UCSD-AML1 (cell line): Measurements from ENCODE around the gene NSMCE1.

ENCODE experiments used
- DNase-seq: peaks from one replicate; lab custom pipeline; 2025; ENCODE audit not compliant: unreplicated experiment; lab: John Stamatoyannopoulos, UW

NSMCE1 gene

GRCh38 chr16:27268376-27269299 is at the start of gene NSMCE1:
TSS of gene NSMCE1 (minus strand) at chr16:27268772. CDS start at chr16:27257570, 11,202 bp downstream.
- DNase-seq, result peak; percentile 95

DNA sequence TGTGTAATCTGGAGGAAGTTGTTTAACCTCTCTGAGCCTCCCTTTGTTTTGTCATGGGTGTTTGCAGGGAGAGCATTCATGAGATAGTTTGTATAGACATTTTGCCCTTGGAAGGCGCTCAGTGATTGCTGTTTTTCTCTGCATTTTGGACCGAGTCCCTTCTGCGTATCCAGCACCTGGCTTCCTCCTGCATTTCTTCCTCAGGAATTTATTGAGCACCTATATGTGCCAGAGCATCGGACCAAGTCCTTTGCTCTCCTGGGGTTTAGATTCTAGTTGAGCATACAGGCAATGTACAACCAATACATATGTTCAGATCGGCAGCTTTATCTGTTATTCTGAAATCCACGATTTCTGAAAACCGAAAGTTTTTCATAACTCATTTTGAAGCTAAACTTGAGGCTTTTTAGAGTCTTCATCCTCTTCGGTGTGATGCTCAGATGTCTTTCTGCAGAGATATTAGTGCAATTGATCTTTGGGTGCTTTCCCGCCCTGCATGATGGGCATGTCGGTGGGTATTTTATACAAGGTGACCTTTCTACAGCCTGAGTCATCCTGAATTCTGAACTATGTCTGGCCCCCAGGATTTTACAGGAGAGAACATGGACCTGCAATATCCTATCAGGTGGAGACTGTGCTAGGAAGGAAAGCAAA is 49.3 kb upstream of the NSMCE1 start:
- DNase-seq, result no peak

GRCh38 chr16:27317320-27317719 is 48.7 kb upstream of the NSMCE1 start:
- no peak for DNase-seq

DNA sequence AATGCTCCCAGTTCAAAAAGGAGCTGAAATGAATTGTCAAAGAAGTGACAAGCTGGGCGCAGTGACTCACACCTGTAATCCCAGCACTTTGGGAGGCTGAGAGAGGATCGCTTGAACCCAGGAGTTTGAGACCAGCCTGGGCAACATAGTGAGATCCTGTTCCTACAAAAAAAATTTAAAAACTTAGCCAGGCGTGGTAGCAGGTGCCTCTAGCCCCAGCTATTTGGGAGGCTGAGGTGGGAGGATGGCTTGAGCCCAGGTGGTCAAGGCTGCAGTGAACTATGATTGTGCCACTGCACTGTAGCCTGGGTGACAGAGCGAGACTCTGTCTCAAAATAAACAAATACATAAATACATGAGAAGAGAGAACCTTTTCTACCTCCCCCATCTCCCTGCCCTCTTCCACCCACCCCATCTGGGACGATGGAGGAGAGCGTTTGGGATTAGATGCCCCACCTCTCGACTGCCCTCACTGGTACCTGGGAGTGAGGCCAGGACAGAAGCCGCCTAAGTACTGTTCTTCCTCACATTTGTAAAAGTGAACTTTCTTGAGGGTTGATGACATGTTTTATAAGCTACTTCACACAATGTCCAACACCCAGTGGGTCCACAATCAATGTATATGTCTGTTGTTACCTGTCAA is 47.6 kb upstream of the NSMCE1 start:
- DNase-seq, result no peak

DNA sequence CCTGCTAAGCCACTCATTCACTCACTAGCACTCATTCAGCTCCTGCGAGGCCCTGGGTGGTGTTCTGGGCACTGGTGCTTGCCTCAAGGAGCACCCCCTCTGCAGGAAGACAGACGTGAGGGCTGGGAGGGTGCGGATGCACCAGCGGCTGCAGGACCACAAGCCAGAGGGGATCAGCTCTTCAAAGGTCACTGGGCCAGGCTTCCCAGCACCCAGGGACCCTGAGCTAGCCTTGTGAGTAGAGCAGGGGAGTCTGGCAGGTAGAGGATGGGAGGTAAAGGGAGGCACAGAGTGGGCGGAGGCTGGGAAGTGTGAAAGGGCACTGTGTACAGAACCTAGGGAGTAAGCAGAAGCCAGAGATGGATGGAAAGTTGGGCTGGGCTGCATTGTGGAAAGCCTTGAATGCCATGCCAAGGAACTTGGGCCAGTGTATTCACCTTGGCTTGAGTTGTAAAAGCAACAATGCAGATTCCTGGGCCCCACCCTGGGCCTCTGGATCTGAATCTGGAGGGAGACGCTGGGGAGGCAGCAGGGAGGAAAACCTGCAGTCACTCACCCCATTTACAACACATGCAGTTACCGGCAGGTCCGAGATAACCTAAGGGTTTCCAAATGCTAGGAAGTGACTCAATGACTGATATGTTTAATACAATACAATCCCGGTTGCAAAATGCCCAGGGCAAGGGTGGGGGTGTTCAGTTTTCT is 46.9 kb upstream of the NSMCE1 start:
- no peak for DNase-seq

DNA sequence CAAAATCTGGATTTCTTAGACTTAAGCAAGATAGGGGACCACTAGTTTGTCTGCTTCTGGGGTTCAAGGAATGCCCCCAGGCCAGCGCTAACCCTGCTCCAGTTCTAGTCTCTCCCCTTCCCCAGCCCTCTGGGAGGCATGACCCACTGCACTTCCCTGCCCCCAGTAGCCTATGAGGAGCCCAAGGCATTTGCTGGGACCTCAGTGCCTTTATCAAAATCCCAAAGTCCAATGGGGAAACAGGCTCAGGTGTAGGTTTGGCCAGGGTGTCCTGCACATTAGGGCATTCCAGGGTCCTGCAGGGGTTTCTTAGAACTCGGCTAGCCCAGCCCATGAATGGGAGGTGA is 46.4 kb upstream of the NSMCE1 start:
- no peak for DNase-seq

GRCh38 chr16:27314161-27314723 is 45.7 kb upstream of the NSMCE1 start:
- no peak for DNase-seq

DNA sequence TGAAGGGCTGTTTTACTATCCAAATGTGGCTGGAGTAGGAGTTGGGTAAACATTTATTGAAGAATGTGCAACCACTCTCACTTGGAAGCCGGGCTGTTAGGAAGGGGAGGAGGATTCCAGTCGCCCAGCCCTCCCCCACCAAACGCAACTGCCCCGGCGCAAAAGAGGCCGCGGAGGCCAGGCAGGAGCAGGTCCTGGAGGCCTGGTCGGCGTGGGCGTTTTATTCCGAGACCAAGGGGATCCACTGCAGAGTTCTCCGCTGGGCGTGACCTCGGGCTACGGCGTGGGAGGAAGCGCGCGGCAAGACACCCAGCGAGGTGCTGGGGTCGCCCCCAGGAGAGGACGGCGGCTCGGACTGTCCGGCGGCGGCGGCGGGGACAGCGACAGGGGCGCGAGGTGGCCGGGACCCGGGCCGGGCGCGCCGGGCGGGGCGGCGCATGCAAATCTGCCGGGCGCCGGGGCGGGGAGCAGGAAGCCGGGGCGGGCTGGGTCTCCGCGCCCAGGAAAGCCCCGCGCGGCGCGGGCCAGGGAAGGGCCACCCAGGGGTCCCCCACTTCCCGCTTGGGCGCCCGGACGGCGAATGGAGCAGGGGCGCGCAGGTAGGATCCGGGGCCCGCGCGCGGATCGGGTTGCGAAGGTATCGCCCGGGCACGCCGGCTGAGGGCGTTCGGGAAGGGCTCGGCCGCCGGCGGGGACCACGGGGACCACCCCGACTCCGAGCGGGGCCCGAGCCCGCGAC is 45.0 kb upstream of the NSMCE1 start, which contains the start of gene IL4R:
Gene IL4R (plus strand): TSS at position 553 of the 739 bp plus-strand sequence. CDS start 26,230 bp downstream, outside the sequence.
- peak; percentile 63 for DNase-seq

DNA sequence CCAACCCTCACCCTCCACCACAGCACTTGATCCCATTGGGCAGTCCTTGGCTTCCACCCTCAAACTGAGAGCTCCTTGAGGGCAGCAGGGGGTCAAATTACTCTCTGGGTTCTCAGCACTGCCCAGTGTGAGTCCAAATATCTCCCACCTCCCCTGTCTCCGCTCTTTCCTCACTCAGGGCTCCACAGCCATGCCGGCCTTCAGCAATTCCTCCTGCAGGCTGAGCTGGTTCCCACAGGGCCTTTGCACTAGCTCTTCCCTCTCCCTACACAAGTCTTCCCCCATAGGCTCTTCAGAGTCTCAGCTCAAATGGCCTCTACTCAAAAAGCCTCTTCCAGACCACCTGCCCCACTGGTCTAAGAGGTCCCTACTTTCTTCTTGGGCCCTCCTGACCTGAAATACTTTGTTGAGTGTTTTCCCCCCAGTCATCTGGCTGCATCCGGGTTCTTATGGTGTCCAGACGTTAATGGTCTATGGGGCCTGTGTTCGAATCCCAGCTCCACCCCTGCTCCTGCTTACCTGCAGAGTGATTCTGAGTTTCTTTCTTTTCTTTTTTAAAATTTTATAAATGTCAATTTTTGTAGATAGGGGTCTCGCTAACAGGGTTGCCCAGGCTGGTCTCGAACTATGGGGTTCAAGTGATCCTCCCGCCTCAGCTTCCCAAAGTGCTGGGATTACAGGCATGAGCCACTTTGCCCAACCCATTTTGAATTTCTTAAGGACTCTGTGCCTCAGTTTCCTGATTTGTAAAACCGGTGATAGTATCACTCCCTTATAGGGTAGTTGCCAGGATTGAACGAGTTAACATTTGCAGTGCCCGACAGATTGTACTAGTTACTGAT is 44.2 kb upstream of the NSMCE1 start:
- no peak for DNase-seq

GRCh38 chr16:27311897-27312303 is 43.3 kb upstream of the NSMCE1 start:
- DNase-seq, result no peak

- DNase-seq, result no peak
Measured at GRCh38 chr16:27311448-27311830, 42.9 kb upstream of the NSMCE1 start.

DNA sequence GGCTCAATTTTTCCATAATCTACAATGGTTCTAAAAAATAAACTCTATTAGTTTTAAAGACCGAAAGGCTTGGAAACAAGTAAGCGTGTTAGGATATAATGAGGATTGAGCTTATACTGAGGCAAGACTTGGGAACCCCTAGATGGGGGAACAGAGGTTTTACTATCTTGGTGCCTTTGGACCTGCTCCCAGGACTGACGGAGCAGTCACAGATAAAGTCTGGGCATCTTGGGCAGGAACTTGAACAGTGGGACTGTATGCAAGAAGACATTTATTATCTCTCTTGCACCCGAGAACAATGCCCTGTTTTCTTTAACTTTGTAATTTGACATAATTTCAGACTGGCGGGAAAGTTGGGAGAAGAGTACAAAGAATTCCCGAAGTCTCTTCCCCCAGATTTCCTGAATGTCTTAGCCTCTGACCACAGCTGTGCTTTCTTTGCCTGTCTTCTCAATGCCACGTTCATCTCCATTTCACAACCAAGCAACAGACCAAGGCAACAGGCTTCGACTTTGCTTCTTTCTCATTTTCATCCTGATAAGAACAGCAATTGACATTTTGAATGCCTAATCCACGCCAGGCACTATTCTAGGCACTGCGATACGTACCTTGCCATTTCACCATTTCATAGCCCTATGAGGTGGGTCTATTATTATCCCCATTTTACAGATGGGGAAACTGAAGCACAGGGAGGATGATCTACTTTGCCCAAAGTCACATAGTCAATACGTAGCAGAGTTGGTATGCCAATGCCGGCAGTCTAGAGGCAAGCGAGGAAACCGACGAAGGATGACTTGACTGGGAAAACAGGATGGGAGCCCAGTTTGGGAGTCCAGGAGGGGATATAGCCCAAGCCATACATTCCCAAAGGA is 42.2 kb upstream of the NSMCE1 start:
- no peak for DNase-seq

DNA sequence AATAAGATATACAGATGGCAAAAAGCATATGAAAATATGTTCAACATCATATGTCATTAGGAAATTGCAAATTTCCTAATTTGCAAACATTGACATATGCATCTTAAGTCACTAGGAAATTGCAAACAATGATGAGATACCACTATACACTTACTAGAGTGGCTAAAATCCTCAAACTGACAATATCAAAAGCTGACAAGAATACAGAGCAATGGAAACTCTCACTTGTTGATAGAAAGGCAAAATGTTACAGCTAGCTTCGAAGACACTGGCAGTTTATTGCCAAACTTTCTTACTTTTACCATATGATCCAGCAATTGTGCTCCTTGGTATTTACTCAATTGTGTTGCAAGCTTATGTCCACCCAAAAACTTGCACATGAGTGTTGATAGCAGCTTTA is 40.2 kb upstream of the NSMCE1 start:
- DNase-seq, result no peak

- DNase-seq, result no peak
Measured at GRCh38 chr16:27305839-27306442, 37.4 kb upstream of the NSMCE1 start.

DNA sequence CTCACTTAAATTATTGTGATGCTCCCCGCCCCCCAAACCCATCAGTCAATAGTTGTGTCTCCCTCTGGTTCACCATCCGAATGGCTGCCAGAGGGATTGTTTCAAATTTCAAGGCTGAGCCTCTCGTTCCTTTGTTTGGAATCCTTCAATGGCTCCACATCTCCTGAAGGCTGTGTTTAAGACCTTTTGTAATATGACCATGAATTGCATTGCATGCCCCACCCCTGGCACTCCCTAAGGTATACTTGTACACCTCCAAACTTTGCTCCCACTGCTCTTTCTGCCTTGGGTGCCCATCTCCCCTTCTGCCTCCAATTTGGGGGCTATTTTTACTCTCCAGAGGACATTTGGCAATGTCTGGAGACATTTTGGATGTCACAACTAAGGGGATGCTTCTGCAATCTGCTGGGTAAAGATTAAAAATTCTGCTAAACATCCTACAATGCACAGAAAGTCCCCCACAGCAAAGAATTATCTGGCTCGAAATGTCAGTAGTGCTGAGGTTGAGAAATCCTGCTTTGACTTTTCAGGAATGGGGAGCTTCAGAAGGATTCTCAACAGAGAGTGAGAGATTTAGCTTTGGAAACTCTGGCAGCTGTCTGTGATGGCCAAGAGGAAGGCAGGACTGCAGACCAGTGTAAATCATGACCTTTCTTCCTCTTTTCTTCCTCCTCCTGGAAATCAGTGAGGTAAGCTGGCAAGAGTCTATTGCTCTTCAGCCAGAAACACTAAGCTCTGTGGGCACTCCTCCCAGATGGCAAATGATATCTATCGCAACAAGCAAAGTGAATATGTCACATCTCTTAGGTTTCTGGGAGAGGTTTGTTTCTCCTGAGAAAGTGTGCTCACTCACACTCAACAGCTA is 36.5 kb upstream of the NSMCE1 start:
- no peak for DNase-seq

- no peak for DNase-seq
Measured at GRCh38 chr16:27304102-27304501, 35.5 kb upstream of the NSMCE1 start.
